ENCODE measurements around the gene KRIT1. TPM values are rescaled to one million over a fixed set of nuclear protein-coding genes. Genes with fewer than 3 reads are reported as not detected.

Gene KRIT1
- total RNA-seq, 3 donors from 2014 or later: 34.9 to 45.9 (median 37.9) TPM

DNA sequence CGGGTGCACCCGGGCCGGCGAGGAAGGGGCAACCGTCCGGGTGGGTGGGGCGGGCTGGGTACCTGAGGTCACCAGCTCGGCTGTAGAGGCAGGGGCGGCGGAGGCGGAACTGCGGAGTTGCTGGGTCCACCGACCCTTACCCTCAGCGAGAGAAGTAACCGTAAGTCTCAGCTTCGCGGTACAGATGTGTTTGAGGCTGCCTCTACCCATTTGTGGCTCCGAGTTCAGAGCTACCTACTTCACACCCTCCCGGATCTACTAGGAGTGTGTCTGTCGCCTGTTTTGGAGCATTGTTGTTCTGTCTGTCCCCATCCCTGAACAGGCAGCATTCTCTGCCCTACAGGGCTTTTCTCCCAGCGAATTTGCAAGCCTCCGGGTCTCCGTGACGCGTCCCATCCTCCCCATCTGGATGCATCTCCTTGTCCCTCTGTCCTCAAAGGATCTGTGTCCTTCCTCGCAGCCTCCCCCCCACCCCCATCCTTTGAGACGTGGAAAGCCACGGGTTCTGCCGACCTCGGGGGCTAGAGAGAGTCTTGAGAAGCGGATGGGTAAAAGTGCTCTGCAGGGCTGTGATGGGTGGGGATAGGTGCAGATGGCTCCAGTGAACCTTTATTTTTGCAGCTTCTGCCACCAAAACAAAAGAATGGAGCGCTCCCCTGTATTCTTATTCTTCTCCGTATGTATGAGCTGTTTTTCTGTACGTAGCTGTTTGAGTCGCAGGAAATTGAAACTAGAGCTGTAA is 817 bp upstream of the KRIT1 start:
- H3K4me1 ChIP-seq (ENCODE audit: low read depth): peaks cover 17% of the 10 kb centered on the region
- H3K9me3 ChIP-seq: no peaks in the 10 kb centered on the region
- TF ChIP-seq, protein P1, sequence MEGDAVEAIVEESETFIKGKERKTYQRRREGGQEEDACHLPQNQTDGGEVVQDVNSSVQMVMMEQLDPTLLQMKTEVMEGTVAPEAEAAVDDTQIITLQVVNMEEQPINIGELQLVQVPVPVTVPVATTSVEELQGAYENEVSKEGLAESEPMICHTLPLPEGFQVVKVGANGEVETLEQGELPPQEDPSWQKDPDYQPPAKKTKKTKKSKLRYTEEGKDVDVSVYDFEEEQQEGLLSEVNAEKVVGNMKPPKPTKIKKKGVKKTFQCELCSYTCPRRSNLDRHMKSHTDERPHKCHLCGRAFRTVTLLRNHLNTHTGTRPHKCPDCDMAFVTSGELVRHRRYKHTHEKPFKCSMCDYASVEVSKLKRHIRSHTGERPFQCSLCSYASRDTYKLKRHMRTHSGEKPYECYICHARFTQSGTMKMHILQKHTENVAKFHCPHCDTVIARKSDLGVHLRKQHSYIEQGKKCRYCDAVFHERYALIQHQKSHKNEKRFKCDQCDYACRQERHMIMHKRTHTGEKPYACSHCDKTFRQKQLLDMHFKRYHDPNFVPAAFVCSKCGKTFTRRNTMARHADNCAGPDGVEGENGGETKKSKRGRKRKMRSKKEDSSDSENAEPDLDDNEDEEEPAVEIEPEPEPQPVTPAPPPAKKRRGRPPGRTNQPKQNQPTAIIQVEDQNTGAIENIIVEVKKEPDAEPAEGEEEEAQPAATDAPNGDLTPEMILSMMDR (IDR thresholded peaks at IDR 0.05): no peak
- peak; percentile 58 for ATAC-seq
- H3K36me3 ChIP-seq (ENCODE audit: low read depth): no peaks in the 10 kb centered on the region
- DNase-seq: peak; percentile 33 to 52 (median 46)
- intact Hi-C loops (cut with DNase I, micrococcal nuclease): no loop called here
- peak overlapping the region; percentile 65 for H3K4me3 ChIP-seq

DNA sequence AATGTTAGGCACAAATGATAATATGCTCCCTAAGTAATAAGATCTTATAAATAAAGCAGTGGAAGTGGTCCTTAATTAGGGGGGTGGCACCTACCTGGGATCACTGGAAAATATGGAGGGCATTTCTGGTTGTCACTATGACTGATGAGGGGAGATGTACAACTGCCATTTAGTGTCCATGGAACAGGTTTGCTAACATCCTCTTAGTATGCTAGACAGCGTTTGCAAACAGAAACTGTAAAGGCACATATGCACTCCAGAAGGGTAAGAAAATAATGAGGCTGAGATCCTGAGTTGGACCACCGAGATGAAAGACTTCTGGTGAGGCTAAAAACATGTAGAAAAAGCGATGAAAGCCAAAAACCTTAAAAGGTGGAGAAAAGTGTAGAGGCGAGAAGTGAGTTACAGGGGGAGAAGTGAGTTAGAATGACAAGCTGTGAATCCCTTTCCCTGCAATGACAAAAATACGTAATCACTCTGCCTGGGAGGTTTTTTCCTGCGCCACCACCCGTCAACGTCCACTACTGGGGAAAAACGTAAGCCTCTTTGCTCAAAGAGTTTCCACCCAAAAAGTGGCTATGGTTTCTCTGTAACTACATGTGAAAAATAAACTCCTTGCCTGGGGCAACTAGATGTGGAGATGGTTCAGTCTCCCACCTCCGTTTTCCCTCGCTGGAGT is 767 bp downstream of the KRIT1 start:
- peak overlapping the region; percentile 65 for H3K4me3 ChIP-seq
- no peak for DNase-seq
- H3K9me3 ChIP-seq: no peaks in the 10 kb centered on the region
- peaks cover 17% of the 10 kb centered on the region for H3K4me1 ChIP-seq (ENCODE audit: low read depth)
- no peaks in the 10 kb centered on the region for H3K36me3 ChIP-seq (ENCODE audit: low read depth)
- TF ChIP-seq, protein P1 (IDR thresholded peaks at IDR 0.05): no peak
- intact Hi-C loops (cut with DNase I, micrococcal nuclease): no loop called here
- peak; percentile 16 for ATAC-seq

DNA sequence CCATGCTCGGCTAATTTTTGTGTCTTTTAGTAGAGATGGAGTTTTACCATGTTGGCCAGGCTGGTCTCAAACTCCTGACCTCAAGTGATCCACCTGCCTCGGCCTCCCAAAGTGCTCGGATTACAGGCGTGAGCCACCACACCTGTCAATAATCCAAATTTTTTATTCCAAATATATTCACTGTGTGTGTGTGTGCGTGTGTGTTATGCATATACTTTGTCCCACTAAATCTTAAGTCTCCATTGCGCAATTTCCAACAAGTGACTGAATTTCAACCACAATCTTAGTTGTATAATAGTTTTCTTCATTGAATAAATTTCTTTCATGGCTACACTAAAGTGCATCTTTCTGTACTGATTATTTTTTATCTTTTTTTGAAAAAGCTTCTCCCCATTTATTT is 2.7 kb downstream of the KRIT1 start:
- Histone ChIP-seq H3K4me3 (no peak overlapping the region), H3K36me3 (ENCODE audit: low read depth) (no peaks in the 10 kb centered on the region), H3K9me3 (no peaks in the 10 kb centered on the region), H3K4me1 (ENCODE audit: low read depth) (peaks cover 17% of the 10 kb centered on the region)
- ATAC-seq: no peak
- intact Hi-C loops (cut with DNase I, micrococcal nuclease): no loop called here
- TF ChIP-seq, protein P1 (IDR thresholded peaks at IDR 0.05): no peak
- DNase-seq: no peak

DNA sequence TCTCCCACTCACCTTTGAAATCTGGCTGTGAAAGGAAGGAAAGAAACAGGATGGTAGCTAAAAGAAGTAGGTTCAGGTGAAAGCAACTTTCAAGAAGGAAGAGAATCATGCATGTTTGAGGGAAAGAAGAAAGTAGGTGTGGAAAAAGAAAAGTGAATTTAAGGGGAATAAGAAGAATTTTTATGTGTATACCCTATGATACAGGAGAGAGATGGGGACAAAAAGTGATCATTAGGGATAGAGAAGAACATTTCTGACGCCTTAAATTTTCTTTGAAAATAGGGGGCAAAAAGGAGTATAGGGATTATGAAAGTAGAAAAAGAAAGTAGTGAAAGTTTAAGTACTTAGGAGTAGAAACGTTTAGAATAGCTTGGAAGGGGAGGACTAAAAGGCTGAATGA is 15.2 kb downstream of the KRIT1 start:
- DNase-seq: no peak
- intact Hi-C loops (cut with DNase I, micrococcal nuclease): no loop called here
- H3K4me1 ChIP-seq (ENCODE audit: low read depth): no peaks in the 10 kb centered on the region
- H3K36me3 ChIP-seq (ENCODE audit: low read depth): no peaks in the 10 kb centered on the region
- no peaks in the 10 kb centered on the region for H3K9me3 ChIP-seq
- TF ChIP-seq, protein P1 (IDR thresholded peaks at IDR 0.05): no peak
- H3K4me3 ChIP-seq: no peak overlapping the region
- ATAC-seq: no peak

DNA sequence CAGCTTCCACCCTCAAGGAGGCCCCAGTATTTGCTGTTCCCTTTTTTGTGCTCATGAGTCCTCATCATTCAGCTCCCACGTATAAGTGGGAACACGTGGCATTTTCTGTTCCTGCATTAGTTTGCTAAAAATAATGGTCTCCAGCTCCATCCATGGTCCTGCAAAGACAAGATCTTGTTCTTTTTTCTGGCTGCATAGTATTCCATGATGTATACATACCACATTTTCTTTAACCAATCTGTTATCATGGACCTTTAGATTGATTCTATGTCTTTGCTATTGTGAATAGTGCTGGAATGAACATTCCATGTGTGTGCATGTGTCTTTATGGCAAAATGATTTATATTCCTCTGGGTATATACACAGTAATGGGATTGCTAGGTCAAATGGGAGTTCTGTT is 17.0 kb downstream of the KRIT1 start:
- intact Hi-C loops (cut with DNase I, micrococcal nuclease): no loop called here
- Histone ChIP-seq H3K36me3 (ENCODE audit: low read depth) (no peaks in the 10 kb centered on the region), H3K9me3 (no peaks in the 10 kb centered on the region), H3K4me3 (no peak overlapping the region), H3K4me1 (ENCODE audit: low read depth) (no peaks in the 10 kb centered on the region)
- ATAC-seq: no peak
- DNase-seq: no peak
- TF ChIP-seq, protein P1 (IDR thresholded peaks at IDR 0.05): no peak

Measured in mucosa of descending colon (tissue), 3 donors.